MM.1S (cell line): ENCODE data around the gene PIEZO1.

Source experiments
- CTCF ChIP-seq: fragments of 300-600 bp; sonication (generic); IDR thresholded peaks from 2 replicates; pipeline ENCODE4 v1.5.1; 2016; ENCODE audit warnings: antibody characterized with exemption, low read length, mixed read lengths
- EZH2 ChIP-seq: fragments of 300-600 bp; sonication (generic); optimal IDR thresholded peaks from 2 replicates; pipeline ENCODE3; 2017; ENCODE audit warnings: low read depth, mild to moderate bottlenecking, antibody characterized with exemption, low read length, mixed read lengths
- EZH2phosphoT487 ChIP-seq: fragments of 300-600 bp; sonication (generic); IDR thresholded peaks from 2 replicates; pipeline ENCODE4 v1.6.1; 2018; ENCODE audit warnings: antibody characterized with exemption, low read length

GRCh38 chr16:88824256-88825077 lies 39.4 kb upstream of the PIEZO1 start:
- TF ChIP-seq CTCF, result no peak
- TF ChIP-seq EZH2, result no peak
- TF ChIP-seq EZH2phosphoT487, result no peak
